Measurements from ENCODE around the gene APOD.

Gene APOD

DNA sequence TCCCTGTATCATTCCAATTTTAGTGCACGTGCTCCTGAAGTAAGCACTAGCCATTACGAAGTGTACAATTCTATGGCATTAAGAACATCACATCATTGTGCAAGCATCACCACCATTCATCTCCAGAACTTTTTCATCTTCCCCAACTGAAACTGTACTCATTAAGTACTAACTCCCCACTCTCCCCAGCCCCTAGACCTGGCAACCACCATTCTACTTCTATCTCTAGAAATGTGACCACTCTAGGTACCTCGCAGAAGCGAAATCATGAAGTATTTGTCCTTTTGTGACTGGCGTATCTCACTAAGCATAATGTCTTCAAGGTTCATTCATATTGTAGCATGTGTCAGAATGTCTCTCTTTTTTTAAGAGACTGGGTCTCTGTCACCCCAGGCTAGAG is 52.1 kb downstream of the APOD start:
- no peak for DNase-seq (ENCODE audit: low read depth in 4 of 4, low spot score in 1 of 4)

DNA sequence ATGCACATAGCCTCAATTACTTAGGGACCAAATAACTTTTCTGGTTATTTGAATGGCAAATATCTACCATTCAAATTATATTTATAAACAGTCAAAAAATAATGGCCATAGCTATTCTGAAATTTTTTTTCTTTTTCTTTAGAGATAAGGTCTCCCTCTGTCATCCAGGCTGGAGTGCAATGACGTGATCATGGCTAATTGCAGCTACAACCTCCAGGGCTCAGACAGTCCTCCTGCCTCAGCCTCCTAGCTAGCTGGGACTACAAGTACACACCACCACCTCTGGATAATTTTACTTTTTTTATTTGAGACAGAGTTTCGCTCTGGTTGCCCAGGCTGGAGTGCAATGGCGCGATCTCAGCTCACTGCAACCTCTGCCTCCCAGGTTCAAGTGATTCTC is 57.2 kb downstream of the APOD start:
- no peak for DNase-seq (ENCODE audit: low read depth in 4 of 4, low spot score in 1 of 4)

DNA sequence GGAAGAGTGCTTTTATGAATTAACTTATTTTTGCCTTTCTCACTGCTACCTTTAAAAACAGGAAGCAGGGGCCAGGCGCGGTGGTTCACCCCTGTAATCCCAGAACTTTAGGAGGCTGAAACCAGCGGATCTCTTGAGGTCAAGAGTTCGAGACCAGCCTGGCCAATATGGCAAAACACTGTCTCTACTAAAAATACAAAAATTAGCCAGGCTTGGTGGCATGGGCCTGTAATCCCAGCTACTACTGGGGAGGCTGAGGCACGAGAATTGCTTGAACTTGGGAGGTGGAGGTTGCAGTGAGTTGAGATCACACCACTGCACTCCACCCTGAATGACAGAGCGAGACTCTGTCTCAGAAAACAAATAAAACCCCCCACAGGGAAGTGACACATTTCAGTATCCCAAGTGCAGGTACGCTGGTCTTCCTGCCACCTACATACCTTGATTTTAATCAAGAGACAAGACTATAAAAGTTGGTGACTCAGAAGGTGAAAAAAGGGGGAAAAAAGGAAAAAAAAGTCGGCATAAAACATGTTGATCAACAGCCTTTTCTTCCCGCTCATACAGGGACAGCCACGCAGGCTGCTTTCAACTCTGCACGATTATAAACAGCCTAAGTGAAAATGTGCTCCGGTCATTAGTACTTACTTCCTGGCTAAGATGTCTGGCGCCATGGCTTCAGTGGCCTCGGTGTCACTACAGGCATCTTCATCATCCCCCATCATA is 59.4 kb downstream of the APOD start:
- DNase-seq (ENCODE audit: low read depth in 4 of 4, low spot score in 1 of 4) = no peak

DNA sequence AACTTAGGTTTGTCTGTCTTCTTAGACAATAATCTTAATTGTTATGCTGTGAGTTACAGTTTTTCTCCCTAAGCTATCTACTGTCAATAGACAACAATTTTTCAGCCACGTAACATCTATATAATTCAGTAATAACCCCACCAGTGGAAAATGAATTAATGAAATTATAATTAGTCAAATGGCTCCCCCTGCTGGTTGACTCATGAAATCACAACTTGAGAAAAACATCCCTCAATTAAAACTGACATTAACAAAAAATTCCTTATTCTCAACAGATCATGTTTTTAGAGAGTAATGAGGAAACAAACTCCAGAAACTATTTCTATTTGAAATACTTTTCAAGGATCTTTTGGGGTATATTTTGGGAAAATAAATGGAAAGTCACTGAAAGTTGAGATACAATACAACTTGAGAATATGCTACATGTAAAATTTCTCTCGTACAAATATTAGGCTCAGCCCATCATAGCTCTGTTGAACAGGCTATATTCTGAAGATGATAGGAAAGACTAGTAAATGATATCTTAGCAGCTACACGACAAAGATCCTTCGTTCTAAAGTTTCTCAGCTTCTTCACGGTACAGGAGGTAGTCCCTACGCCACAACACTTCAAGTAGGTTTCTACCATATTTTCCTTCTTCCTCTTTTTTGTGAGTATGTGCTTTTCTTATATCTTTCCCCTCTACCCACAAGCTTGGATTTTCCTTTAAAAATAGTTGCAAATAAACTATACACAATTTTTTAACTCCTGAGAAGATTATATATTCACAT is 61.3 kb downstream of the APOD start:
- peak in 1 of 4 experiments; percentile 28 for DNase-seq (ENCODE audit: low read depth in 4 of 4, low spot score in 1 of 4)
